Measurements from ENCODE around the gene MYBPC3. TPM values are rescaled to one million over a fixed set of nuclear protein-coding genes. Genes with fewer than 3 reads are reported as not detected.

Gene MYBPC3
- total and polyA plus RNA-seq, 2 donors from 2014 or later: 0.19 to 0.52 TPM

GRCh38 chr11:47378010-47378835 is 25.7 kb upstream of the MYBPC3 start, which contains the start of gene SPI1:
Gene SPI1, minus strand, starts transcription at chr11:47378547. Its CDS starts 194 bp downstream, at chr11:47378353.
- no peak for FAIRE-seq

DNA sequence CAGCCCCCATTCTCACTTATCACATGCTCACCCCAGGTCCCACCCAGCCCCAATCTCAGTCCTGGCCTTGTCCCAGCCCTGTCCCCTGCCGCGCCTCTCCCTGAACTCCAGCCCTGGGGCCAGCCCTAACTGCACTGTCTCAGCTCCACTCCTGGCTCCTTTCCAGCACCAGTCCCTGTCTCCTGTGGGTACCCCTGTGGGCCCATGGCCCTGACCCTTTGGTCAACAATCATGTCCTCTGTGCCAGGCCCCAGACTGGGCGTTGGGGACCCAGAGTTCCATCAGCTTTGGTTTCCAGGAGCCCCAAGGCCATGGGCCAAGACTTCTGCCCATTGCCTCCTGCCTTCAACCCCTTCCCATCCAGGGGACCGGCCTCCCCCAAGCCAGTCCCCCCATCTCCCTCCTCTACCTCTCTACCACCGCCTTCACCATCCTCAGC is 25.1 kb upstream of the MYBPC3 start:
- H3K9ac ChIP-seq (ENCODE audit: low read length in 3 of 3): no peak overlapping the region
- H3K27ac ChIP-seq (ENCODE audit: low read depth in 2 of 2, low read length in 2 of 2): no peak overlapping the region
- H3K4me3 ChIP-seq (ENCODE audit: low read length in 3 of 3): no peak overlapping the region
- DNase-seq (peak in 1 of 5 donors; percentile 77), FAIRE-seq (no peak)
- intact Hi-C loops (cut with DNase I): loop anchor here (10.0 kb wide), 1 partner anchor 77 kb away; no protein-coding TSS in a partner anchor
- H3K9me3 ChIP-seq (ENCODE audit: control insufficient read depth in 2 of 3, insufficient read depth in 1 of 3, low read length in 3 of 3): peaks cover 0 to 2% (median 0%) of the 10 kb centered on the region in 3 donors
- no peak for TF ChIP-seq CTCF (IDR thresholded peaks at IDR 0.05; ENCODE audit: borderline replicate concordance, extremely low read depth, insufficient read depth)
- H3K36me3 ChIP-seq (ENCODE audit: control insufficient read depth in 2 of 3, insufficient read depth in 3 of 3, low read length in 3 of 3): no peaks in the 10 kb centered on the region
- H3K4me1 ChIP-seq (ENCODE audit: control insufficient read depth in 2 of 3, insufficient read depth in 2 of 3, low read depth in 1 of 3, low read length in 3 of 3): peaks cover 0 to 3% (median 0%) of the 10 kb centered on the region in 3 donors
- no peaks in the 10 kb centered on the region for H3K27me3 ChIP-seq (ENCODE audit: control insufficient read depth, insufficient read depth, low read length)

More at GRCh38 chr11:47378010-47378835, 25.7 kb upstream of the MYBPC3 start, which contains the start of gene SPI1:
- peak in 4 of 5 donors; percentile 40 to 82 (median 52) for DNase-seq
- no peak within 1 kb of the TSS for H3K4me3 ChIP-seq (ENCODE audit: low read length in 3 of 3)
- H3K9ac ChIP-seq (ENCODE audit: low read length in 3 of 3): no peak within 1 kb of the TSS
- no peaks in the 10 kb centered on the region for H3K27me3 ChIP-seq (ENCODE audit: control insufficient read depth, insufficient read depth, low read length)
- no peak for TF ChIP-seq CTCF (IDR thresholded peaks at IDR 0.05; ENCODE audit: borderline replicate concordance, extremely low read depth, insufficient read depth)
- peaks cover 0 to 3% (median 0%) of the 10 kb centered on the region in 3 donors for H3K4me1 ChIP-seq (ENCODE audit: control insufficient read depth in 2 of 3, insufficient read depth in 2 of 3, low read depth in 1 of 3, low read length in 3 of 3)
- intact Hi-C loops (cut with DNase I): loop anchor here (10.0 kb wide), 1 partner anchor 77 kb away; no protein-coding TSS in a partner anchor
- no peaks in the 10 kb centered on the region for H3K36me3 ChIP-seq (ENCODE audit: control insufficient read depth in 2 of 3, insufficient read depth in 3 of 3, low read length in 3 of 3)
- H3K9me3 ChIP-seq (ENCODE audit: control insufficient read depth in 2 of 3, insufficient read depth in 1 of 3, low read length in 3 of 3): peaks cover 0 to 2% (median 0%) of the 10 kb centered on the region in 3 donors
- no peak within 1 kb of the TSS for H3K27ac ChIP-seq (ENCODE audit: low read depth in 2 of 2, low read length in 2 of 2)

DNA sequence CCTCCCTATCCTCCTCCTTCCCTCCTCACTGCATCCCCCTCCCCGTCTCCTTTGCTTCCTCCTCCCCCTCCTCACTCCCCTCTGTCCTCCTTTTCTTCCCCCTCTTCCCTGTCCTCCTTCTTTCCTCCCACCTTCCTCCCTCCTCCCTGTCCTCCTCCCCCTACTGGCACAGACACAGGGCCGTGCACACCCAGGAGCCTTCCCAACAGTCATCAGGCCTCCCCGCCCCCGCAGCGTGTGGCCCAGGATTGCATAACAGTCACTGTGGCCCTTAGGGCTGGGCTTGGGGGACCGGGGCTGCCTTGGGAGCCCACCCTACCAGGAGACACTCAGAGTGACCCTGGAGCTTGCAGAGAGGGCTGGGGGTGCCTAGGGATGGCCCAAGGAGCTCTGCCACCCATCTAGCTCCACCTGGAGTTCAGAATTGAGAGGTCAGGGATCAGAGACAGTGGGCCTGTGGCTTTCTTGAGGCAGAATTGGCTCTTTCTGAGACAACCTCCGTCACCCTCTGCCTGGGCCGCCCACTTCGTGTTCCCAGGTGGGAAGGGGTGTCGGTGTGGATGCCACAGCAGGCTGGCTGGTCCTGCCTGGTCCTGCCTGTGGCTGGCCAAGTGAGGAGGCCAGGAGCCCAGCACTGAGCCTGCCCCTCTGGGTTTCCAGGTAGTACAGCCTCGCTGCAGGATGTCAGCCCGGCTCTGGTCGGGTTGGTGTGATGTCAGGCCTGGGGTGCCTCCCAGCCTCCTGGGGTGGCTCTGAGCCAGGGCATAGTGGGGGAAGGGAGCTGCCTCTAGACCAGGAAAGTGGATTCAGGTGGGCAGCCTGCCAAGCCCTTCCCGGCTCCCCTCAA is 24.2 kb upstream of the MYBPC3 start:
- Histone ChIP-seq H3K4me3 (ENCODE audit: low read length in 3 of 3) (no peak overlapping the region), H3K9ac (ENCODE audit: low read length in 3 of 3) (no peak overlapping the region), H3K27me3 (ENCODE audit: control insufficient read depth, insufficient read depth, low read length) (no peaks in the 10 kb centered on the region), H3K36me3 (ENCODE audit: control insufficient read depth in 2 of 3, insufficient read depth in 3 of 3, low read length in 3 of 3) (no peaks in the 10 kb centered on the region), H3K27ac (ENCODE audit: low read depth in 2 of 2, low read length in 2 of 2) (no peak overlapping the region), H3K4me1 (ENCODE audit: control insufficient read depth in 2 of 3, insufficient read depth in 2 of 3, low read depth in 1 of 3, low read length in 3 of 3) (peaks cover 0 to 3% (median 0%) of the 10 kb centered on the region in 3 donors), H3K9me3 (ENCODE audit: control insufficient read depth in 2 of 3, insufficient read depth in 1 of 3, low read length in 3 of 3) (peaks cover 0 to 2% (median 0%) of the 10 kb centered on the region in 3 donors)
- no peak for TF ChIP-seq CTCF (IDR thresholded peaks at IDR 0.05; ENCODE audit: borderline replicate concordance, extremely low read depth, insufficient read depth)
- no peak for FAIRE-seq
- intact Hi-C loops (cut with DNase I): loop anchor here (10.0 kb wide), 1 partner anchor 78 kb away; no protein-coding TSS in a partner anchor
- DNase-seq: peak in 3 of 5 donors; percentile 37 to 82 (median 52)
